ENCODE data around the gene LRATD1. TPM values are rescaled to one million over a fixed set of nuclear protein-coding genes. Genes with fewer than 3 reads are reported as not detected.

The LRATD1 gene
- polyA plus RNA-seq, 6 donors from 2014 or later = not detected

DNA sequence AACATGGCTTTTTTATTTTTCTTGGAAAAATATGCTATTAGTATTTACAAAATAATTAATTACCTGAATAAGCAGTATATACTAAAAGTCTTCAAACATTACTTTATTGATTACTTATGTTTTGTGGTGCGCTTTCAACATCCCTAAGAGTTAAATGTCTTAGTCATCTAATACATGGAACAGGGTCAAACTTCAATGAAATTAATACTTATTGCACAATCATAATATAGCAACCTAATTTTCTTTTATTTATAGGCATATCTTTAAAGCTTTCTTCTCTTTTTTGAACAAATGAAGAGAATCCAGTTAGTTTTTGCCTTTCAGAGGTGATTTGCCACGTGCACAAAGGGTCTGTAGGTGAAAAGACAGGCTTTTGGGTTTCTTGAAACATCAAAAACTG is 6.0 kb downstream of the LRATD1 start:
- no peaks in the 10 kb centered on the region for H3K4me1 Mint-ChIP-seq
- DNase-seq = no peak
- H3K27me3 Mint-ChIP-seq = peaks cover 11 to 29% (median 23%) of the 10 kb centered on the region in 3 donors
- no peak overlapping the region for H3K4me3 Mint-ChIP-seq
- no peak for ATAC-seq (ENCODE audit: low read depth in 2 of 2)
- no peak overlapping the region for H3K27ac Mint-ChIP-seq
- no peaks in the 10 kb centered on the region for H3K36me3 Mint-ChIP-seq
- peaks cover 0 to 4% (median 0%) of the 10 kb centered on the region in 7 donors for H3K9me3 Mint-ChIP-seq

DNA sequence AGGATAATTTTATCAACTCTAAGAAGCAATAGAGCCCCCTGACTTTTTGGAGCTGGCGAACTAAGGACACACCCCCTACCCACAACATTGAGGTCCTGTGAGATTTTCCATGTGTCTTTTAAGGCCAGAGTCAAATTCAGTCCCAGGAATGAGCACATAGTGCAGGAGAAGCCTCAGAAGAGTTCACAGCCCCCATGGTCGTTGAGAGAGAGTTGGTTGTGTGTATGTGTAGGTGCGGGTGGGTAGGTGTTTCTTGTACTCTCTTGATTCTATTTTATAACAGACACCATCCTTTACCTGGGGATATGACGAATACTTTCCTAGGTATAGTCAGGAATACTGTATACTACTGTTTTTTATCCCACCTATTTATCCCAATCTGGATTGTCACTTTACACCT is 8.6 kb downstream of the LRATD1 start:
- Mint-ChIP-seq H3K27me3 (peaks cover 9 to 14% (median 13%) of the 10 kb centered on the region in 3 donors), H3K4me3 (no peak overlapping the region)

DNA sequence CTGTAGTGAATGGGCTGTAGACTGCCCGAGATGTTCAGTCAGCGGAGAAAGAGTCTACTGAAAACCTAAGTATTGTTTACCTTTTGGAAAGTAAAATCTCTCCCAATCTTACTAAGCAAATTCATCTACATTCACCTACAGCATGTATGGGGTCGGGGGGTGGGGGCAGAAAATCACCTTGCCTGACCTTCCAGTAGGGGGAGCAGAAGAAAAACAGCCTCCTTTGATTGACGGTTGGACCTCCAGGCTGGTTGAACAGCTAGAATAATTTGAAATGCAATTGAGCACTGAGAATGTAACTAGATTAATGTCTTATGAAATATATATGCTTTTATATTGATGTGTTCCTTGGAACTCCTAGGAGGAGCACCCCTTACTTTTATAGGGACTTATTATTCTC is 10.0 kb downstream of the LRATD1 start:
- H3K36me3 Mint-ChIP-seq = no peaks in the 10 kb centered on the region
- ATAC-seq (ENCODE audit: low read depth in 2 of 2) = no peak
- no peak overlapping the region for H3K27ac Mint-ChIP-seq
- H3K9me3 Mint-ChIP-seq = peaks cover 0 to 1% (median 0%) of the 10 kb centered on the region in 7 donors
- DNase-seq = no peak
- H3K4me1 Mint-ChIP-seq = no peaks in the 10 kb centered on the region
- H3K4me3 Mint-ChIP-seq = no peak overlapping the region
- H3K27me3 Mint-ChIP-seq = no peaks in the 10 kb centered on the region

More for the DNA sequence above, 8.6 kb downstream of the LRATD1 start:
- Mint-ChIP-seq H3K4me1 (no peaks in the 10 kb centered on the region), H3K27ac (no peak overlapping the region), H3K36me3 (no peaks in the 10 kb centered on the region), H3K9me3 (peaks cover 0 to 4% (median 0%) of the 10 kb centered on the region in 7 donors)
- no peak for DNase-seq
- ATAC-seq (ENCODE audit: low read depth in 2 of 2) = no peak

DNA sequence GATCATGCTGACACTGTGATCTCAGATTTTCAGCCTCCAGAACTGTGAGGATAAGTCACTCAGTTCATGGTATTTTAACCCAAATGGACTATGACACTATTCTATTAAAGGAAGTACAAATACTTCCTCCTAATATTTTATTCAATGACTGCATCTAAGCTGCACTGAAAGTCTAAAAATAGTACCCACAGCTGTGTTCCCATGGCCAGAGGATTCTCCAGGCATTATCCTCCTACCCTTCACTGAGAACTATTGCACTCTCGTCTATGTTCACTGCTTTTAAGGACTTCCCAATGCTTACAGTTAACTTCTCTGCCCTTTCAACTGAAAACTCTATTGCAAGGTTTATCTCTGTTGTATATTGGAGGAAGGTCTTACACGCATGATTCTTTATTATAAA is 15.2 kb downstream of the LRATD1 start:
- Mint-ChIP-seq H3K4me1 (no peaks in the 10 kb centered on the region), H3K9me3 (peaks cover 0 to 5% (median 0%) of the 10 kb centered on the region in 7 donors), H3K4me3 (no peak overlapping the region), H3K27ac (no peak overlapping the region), H3K36me3 (no peaks in the 10 kb centered on the region), H3K27me3 (peaks cover 0 to 4% (median 0%) of the 10 kb centered on the region in 3 donors)
- no peak for ATAC-seq (ENCODE audit: low read depth in 2 of 2)
- no peak for DNase-seq

DNA sequence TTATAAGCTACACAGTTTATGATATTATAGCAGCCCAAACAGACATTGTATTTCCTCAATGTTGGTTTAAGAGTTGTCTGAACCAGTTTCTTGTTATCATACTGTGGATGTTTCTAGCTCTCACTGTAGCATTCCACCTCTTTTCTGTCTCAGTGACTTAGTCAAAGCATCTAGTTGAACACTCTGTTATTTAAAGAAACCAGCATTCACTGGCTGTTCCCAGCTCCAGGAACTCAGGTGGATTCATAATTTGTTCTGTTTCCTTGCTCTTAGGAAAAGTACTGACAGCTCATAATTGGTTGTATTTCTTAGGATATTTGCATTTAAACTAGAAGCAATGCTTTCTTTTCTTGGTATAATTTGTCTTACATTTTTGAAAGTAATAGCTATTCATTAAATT is 17.5 kb downstream of the LRATD1 start:
- H3K27me3 Mint-ChIP-seq = peaks cover 0 to 4% (median 0%) of the 10 kb centered on the region in 3 donors
- H3K27ac Mint-ChIP-seq = no peak overlapping the region
- DNase-seq (no peak), ATAC-seq (ENCODE audit: low read depth in 2 of 2) (no peak)
- H3K9me3 Mint-ChIP-seq = peaks cover 0 to 5% (median 0%) of the 10 kb centered on the region in 7 donors
- no peaks in the 10 kb centered on the region for H3K36me3 Mint-ChIP-seq
- no peak overlapping the region for H3K4me3 Mint-ChIP-seq
- no peaks in the 10 kb centered on the region for H3K4me1 Mint-ChIP-seq

DNA sequence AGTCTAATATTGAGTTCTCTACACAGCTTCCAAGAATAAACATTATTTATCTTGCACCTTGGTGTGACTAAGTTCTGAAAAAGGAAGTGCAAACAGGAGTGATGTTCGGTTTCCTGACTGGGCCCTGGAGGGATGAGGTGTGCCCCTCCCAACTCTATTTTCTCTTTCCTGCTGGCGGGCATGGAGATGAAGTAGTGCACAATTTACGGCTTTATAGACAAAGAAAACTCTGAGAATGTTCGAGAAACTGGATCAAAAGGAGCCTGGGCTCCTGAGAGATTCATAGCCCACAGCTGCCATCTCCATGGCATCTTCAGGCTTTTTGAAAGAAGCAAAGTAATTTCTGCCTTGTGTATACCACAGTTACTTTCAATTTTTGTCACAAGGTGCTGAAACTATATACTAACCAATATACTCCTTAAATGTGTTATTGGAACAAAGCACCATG is 22.3 kb downstream of the LRATD1 start:
- no peak overlapping the region for H3K27ac Mint-ChIP-seq
- no peaks in the 10 kb centered on the region for H3K36me3 Mint-ChIP-seq
- ATAC-seq (ENCODE audit: low read depth in 2 of 2) = no peak
- H3K27me3 Mint-ChIP-seq = peaks cover 0 to 4% (median 0%) of the 10 kb centered on the region in 3 donors
- no peak for DNase-seq
- H3K9me3 Mint-ChIP-seq = peaks cover 0 to 5% (median 0%) of the 10 kb centered on the region in 7 donors
- H3K4me3 Mint-ChIP-seq = peak overlapping the region in 1 of 8 donors; percentile 13
- H3K4me1 Mint-ChIP-seq = no peaks in the 10 kb centered on the region

DNA sequence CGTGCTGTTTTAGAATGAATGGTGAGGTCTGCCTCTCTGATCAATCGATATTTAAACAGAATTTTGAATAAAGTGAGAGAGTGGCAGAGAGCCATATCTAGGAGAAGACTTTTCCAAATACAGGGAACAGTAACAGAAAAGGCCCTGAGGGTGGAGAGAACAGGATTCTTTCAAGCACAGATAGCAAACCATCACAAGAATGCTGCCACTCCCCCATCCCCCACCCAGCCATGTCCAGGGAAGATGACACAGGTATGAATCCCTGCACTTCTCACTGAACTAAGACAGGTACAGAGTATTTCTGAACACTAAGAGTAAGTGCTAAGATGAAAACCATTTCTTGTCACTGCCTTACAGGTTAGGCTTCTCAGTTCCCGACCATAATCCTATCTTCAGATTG is 23.6 kb downstream of the LRATD1 start:
- no peak for DNase-seq
- ATAC-seq (ENCODE audit: low read depth in 2 of 2) = no peak
- Mint-ChIP-seq H3K36me3 (no peaks in the 10 kb centered on the region), H3K27me3 (peaks cover 0 to 4% (median 0%) of the 10 kb centered on the region in 3 donors), H3K9me3 (peaks cover 0 to 7% (median 0%) of the 10 kb centered on the region in 7 donors), H3K4me3 (no peak overlapping the region), H3K4me1 (no peaks in the 10 kb centered on the region), H3K27ac (no peak overlapping the region)

DNA sequence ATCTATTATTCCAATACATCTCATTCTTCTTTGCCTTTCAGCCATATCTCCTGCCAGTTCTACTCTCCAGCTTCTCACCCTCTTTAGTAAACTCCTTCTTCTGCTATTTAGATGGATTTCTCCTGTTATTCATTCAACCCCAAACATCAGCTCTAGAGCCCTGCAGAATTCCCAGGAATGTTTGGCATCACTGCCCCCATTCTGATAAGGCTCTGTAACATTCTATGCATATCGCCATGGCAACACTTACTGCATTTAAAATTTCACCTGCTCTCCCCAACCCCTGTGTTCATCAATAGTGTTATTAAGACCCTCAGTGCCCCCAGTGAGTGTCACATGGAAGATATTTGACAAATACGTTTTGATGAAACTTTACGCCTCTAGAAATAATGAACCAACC is 28.6 kb downstream of the LRATD1 start:
- no peaks in the 10 kb centered on the region for H3K36me3 Mint-ChIP-seq
- H3K4me1 Mint-ChIP-seq = no peaks in the 10 kb centered on the region
- H3K9me3 Mint-ChIP-seq = peaks cover 0 to 9% (median 0%) of the 10 kb centered on the region in 7 donors
- no peak overlapping the region for H3K27ac Mint-ChIP-seq
- H3K4me3 Mint-ChIP-seq = no peak overlapping the region
- ATAC-seq (ENCODE audit: low read depth in 2 of 2) (no peak), DNase-seq (no peak)
- H3K27me3 Mint-ChIP-seq = no peaks in the 10 kb centered on the region

DNA sequence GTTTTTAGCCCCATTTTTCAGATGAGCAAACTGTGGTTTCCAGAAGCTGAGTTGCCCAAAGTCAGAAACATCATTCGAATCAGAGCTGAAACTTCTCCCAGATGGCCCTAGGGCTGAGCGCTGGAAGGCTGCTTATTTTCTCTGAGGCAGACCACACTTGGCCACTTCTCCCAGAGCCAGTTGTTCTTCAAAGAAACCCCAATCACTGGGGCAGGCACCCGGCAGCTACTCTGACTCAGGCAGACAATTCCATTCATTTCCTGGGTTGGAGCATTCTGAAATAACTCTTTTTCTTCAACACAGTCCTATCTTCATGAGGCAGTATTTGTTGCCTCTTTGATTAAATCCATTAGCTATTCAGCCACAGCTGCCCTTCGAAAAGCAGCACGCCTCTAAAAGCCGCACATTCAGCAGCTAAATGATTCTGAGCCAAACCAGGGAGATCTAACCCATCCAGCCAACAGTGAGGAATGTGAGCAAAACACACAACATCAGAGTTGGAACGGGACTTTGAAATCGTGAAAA is 40.9 kb downstream of the LRATD1 start:
- Mint-ChIP-seq H3K4me1 (no peaks in the 10 kb centered on the region), H3K27ac (no peak overlapping the region), H3K9me3 (peaks cover 0 to 9% (median 2%) of the 10 kb centered on the region in 7 donors), H3K27me3 (no peaks in the 10 kb centered on the region), H3K4me3 (peak overlapping the region in 1 of 8 donors; percentile 49), H3K36me3 (no peaks in the 10 kb centered on the region)
- no peak for ATAC-seq (ENCODE audit: low read depth in 2 of 2)
- no peak for DNase-seq

DNA sequence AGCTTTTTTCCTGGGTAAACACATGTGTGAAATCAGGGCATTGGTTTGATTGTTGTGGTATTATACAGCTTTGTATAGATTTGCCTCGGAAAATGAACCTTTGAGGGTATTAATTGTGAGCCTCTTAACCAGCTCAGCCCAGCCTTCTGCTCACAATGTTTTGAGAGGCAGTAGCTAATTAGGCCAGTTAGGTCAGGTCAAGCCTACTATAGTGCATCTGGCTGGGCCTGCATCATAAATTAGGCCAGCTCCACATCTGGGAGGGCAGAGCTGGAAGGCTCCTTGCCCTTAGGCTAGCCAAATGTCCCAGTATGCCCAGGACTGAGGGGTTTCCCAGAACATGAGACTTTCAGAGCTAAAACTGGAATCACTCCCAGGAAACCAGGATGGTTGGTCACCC is 43.0 kb downstream of the LRATD1 start:
- Mint-ChIP-seq H3K4me1 (no peaks in the 10 kb centered on the region), H3K36me3 (no peaks in the 10 kb centered on the region), H3K27ac (no peak overlapping the region), H3K4me3 (no peak overlapping the region), H3K9me3 (peaks cover 0 to 12% (median 2%) of the 10 kb centered on the region in 7 donors), H3K27me3 (no peaks in the 10 kb centered on the region)
- ATAC-seq (ENCODE audit: low read depth in 2 of 2) = no peak
- DNase-seq = no peak

DNA sequence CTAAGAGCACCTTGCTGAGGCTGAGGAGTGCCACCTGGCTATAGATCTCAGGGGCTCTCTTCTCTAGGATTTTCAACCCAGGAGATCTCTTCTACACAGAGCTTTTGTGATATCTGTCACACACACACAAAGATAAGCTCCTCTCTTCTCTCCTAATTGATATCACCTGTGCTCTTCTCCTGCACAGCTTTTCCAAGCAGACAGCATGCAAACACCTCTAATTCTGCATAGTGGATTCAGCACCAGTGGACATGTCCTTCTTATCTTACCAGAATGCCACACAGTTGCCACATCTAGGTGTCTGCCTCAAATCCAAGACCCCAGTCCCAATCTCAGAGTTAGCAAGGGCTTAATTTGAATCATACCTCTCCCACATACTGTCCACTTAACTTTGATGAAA is 43.9 kb downstream of the LRATD1 start:
- ATAC-seq (ENCODE audit: low read depth in 2 of 2) (no peak), DNase-seq (no peak)
- H3K4me3 Mint-ChIP-seq = no peak overlapping the region
- no peaks in the 10 kb centered on the region for H3K27me3 Mint-ChIP-seq
- H3K4me1 Mint-ChIP-seq = no peaks in the 10 kb centered on the region
- H3K27ac Mint-ChIP-seq = no peak overlapping the region
- no peaks in the 10 kb centered on the region for H3K36me3 Mint-ChIP-seq
- peaks cover 0 to 9% (median 2%) of the 10 kb centered on the region in 7 donors for H3K9me3 Mint-ChIP-seq

DNA sequence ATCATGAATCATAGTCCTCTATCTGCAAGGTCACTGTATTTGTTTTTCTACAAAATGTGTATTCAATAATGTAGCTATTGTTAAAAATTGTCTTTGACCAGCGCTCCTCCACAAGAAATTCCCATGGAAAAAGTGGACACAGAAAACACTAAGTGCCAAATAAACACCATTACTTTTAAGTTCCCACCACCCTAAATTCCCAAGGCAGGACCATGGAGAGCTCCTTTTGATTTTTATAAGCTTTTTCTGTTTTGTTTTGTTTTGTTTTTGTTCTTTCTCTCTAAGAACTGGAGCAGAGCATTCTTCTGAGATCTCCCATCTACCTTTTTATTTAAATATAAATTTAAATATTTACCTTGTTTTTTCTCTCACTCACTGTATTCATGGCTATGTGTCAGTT is 44.5 kb downstream of the LRATD1 start:
- Mint-ChIP-seq H3K27ac (no peak overlapping the region), H3K9me3 (peaks cover 0 to 4% (median 0%) of the 10 kb centered on the region in 7 donors), H3K4me3 (no peak overlapping the region), H3K27me3 (no peaks in the 10 kb centered on the region), H3K4me1 (no peaks in the 10 kb centered on the region), H3K36me3 (no peaks in the 10 kb centered on the region)
- ATAC-seq (ENCODE audit: low read depth in 2 of 2) (no peak), DNase-seq (no peak)

DNA sequence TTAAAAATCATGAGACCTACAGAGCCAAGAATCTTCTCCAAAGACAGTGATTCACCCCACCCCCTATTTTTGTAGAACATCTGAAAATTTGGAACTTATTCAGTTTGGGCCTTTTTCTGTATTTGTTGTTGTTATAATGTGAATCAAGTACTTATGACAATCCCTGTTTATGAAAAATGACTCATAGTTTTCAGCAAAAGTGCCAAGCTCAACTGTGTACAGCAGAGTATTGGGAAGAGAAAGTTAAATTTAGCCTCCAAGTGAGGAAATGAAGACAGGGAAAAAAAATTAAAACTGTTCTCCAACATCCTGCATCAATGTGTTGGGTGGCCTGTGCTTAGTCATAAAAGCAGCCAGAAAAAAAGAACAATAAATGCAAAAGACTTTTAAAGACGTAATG is 46.2 kb downstream of the LRATD1 start:
- no peaks in the 10 kb centered on the region for H3K27me3 Mint-ChIP-seq
- ATAC-seq (ENCODE audit: low read depth in 2 of 2) = no peak
- no peak for DNase-seq
- H3K9me3 Mint-ChIP-seq = peaks cover 0 to 4% (median 0%) of the 10 kb centered on the region in 7 donors
- H3K4me1 Mint-ChIP-seq = no peaks in the 10 kb centered on the region
- H3K36me3 Mint-ChIP-seq = no peaks in the 10 kb centered on the region
- H3K27ac Mint-ChIP-seq = no peak overlapping the region
- no peak overlapping the region for H3K4me3 Mint-ChIP-seq

DNA sequence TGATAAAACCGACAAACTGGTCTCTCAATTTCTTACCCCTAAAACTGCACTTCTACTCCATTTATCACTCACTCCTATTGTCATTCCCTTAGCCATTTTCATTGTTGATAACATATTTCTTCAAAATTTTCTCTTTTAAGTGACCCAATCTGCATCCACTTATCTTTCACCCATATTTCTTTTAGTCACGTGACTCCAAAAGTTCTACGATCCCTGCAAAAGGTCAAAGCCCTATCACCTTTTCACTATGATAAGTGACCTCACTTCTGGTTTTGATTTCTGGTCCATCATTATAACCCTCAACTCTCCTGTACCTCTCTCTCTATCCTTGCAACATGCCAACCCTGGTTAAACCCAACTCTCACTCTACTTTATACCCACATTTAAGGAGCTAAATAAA is 49.1 kb downstream of the LRATD1 start:
- H3K27ac Mint-ChIP-seq = no peak overlapping the region
- peaks cover 0 to 4% (median 0%) of the 10 kb centered on the region in 7 donors for H3K9me3 Mint-ChIP-seq
- H3K27me3 Mint-ChIP-seq = no peaks in the 10 kb centered on the region
- H3K4me3 Mint-ChIP-seq = no peak overlapping the region
- ATAC-seq (ENCODE audit: low read depth in 2 of 2) (no peak), DNase-seq (no peak)
- no peaks in the 10 kb centered on the region for H3K36me3 Mint-ChIP-seq
- H3K4me1 Mint-ChIP-seq = no peaks in the 10 kb centered on the region

All from naive B cell (primary cell).